Peyer's patch (tissue), 4 donors: ENCODE results near the gene RARS1.

ENCODE experiments used
- POLR2A ChIP-seq, 2 donors: fragments of 450-650 bp; IDR thresholded peaks; one replicate each; pipeline ENCODE4 v1.5.1; 2017; ENCODE audit warnings: antibody characterized with exemption in 2 of 2, mild to moderate bottlenecking in 2 of 2, moderate library complexity in 2 of 2
- TF ChIP-seq, protein P1 (sequence below), 6 experiments: fragments of 450-650 bp in 4 of 6; fragments of 200-600 bp in 2 of 6; sonication (generic) in 1 of 6; IDR thresholded peaks; one replicate each; pipeline ENCODE4 v1.5.1; 2017 to 2019; ENCODE audit warnings: antibody characterized with exemption in 6 of 6, mild to moderate bottlenecking in 3 of 6, moderate library complexity in 1 of 6

DNA sequence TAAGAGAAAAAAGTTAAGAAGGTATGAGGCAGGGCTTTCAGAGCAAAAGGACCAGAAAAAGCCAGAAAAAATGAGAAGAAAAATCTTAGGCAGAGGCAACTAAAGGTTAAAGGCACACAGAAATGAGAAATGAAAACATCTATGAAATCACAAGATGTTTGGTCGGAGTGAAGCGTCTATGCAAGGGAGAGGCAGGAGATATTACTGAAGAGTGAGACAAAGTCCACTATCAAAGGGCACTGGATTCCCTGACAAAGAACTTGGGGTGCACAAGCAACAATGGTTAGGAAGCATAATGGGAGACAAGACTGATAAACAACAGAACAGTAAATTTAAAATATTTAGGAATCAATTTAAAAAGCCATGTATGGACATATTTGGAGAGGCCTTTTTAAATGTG, 76.0 kb downstream of the RARS1 start:
- TF ChIP-seq, protein P1, sequence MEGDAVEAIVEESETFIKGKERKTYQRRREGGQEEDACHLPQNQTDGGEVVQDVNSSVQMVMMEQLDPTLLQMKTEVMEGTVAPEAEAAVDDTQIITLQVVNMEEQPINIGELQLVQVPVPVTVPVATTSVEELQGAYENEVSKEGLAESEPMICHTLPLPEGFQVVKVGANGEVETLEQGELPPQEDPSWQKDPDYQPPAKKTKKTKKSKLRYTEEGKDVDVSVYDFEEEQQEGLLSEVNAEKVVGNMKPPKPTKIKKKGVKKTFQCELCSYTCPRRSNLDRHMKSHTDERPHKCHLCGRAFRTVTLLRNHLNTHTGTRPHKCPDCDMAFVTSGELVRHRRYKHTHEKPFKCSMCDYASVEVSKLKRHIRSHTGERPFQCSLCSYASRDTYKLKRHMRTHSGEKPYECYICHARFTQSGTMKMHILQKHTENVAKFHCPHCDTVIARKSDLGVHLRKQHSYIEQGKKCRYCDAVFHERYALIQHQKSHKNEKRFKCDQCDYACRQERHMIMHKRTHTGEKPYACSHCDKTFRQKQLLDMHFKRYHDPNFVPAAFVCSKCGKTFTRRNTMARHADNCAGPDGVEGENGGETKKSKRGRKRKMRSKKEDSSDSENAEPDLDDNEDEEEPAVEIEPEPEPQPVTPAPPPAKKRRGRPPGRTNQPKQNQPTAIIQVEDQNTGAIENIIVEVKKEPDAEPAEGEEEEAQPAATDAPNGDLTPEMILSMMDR (IDR thresholded peaks at IDR 0.05), result no peak
- no peak for TF ChIP-seq POLR2A (IDR thresholded peaks at IDR 0.05)
